WTC11 (cell line): ENCODE data around the gene LYSMD3. TPM values are rescaled to one million over a fixed set of nuclear protein-coding genes. Genes with fewer than 3 reads are reported as not detected.
A peak's percentile ranks its signal among the peaks of the same experiment; 100 is the strongest.

Source experiments
- ATAC-seq: fragments of 200-7000 bp; cut with Tn5 transposase; 2 replicates; pipeline ENCODE4 v1.10.0; 2021; ENCODE audit warnings: mild to moderate bottlenecking, moderate library complexity
- CTCF ChIA-PET: fragments of 300-600 bp; sonication (Branson Sonifier 250); formaldehyde crosslinking; loops from one replicate; lab custom pipeline; 2021; ENCODE audit warnings: antibody characterized with exemption; lab: Charles Lee
- POLR2A ChIA-PET: fragments of 350-600 bp; sonication (Branson Sonifier 250); formaldehyde crosslinking; loops from one replicate; lab custom pipeline; 2021; ENCODE audit warnings: antibody characterized with exemption; lab: Charles Lee
- DNase-seq: peaks from one replicate; pipeline ENCODE4 v3.0.0; 2021; ENCODE audit warnings: low spot score
- H3K27ac Mint-ChIP-seq: 2 replicates; pipeline ENCODE4 v1.8.0; 2021; ENCODE audit warnings: mixed read lengths
- H3K27me3 Mint-ChIP-seq: 2 replicates; pipeline ENCODE4 v1.8.0; 2021; ENCODE audit warnings: low read depth, mild to moderate bottlenecking, moderate library complexity, mixed read lengths
- H3K36me3 Mint-ChIP-seq: 2 replicates; pipeline ENCODE4 v1.8.0; 2021; ENCODE audit warnings: mixed read lengths
- H3K4me1 Mint-ChIP-seq: 2 replicates; pipeline ENCODE4 v1.8.0; 2022; ENCODE audit warnings: mixed read lengths
- H3K4me3 Mint-ChIP-seq: 2 replicates; pipeline ENCODE4 v1.8.0; 2021; ENCODE audit warnings: mild to moderate bottlenecking, moderate library complexity, mixed read lengths
- H3K9me3 Mint-ChIP-seq: 2 replicates; pipeline ENCODE4 v1.8.0; 2021; ENCODE audit warnings: mixed read lengths
- ATF1 ChIP-seq: sonication (generic); formaldehyde crosslinking; IDR thresholded peaks from 2 replicates; pipeline ENCODE4 v1.8.1; 2023; ENCODE audit warnings: mild to moderate bottlenecking, moderate library complexity, missing genetic modification reagents
- FOXP4 ChIP-seq: sonication (generic); formaldehyde crosslinking; IDR thresholded peaks from 2 replicates; pipeline ENCODE4 v1.8.0; 2022; ENCODE audit warnings: mild to moderate bottlenecking, missing genetic modification reagents
- GABPB1 ChIP-seq: sonication (generic); formaldehyde crosslinking; IDR thresholded peaks from 2 replicates; pipeline ENCODE4 v1.8.1; 2023; ENCODE audit warnings: mild to moderate bottlenecking, missing genetic modification reagents
- HMGA2 ChIP-seq: fragments of 250-450 bp; sonication (Bioruptor Pico); IDR thresholded peaks from 2 replicates; pipeline ENCODE4 v1.4.0; 2021; ENCODE audit warnings: mild to moderate bottlenecking, moderate library complexity
- IRF1 ChIP-seq: sonication (generic); formaldehyde crosslinking; IDR thresholded peaks from 2 replicates; pipeline ENCODE4 v1.8.0; 2023; ENCODE audit warnings: missing genetic modification reagents
- JAZF1 ChIP-seq: fragments of 250-450 bp; sonication (Bioruptor Pico); IDR thresholded peaks from 2 replicates; pipeline ENCODE4 v1.9.0; 2021; ENCODE audit warnings: moderate library complexity, mild to moderate bottlenecking, inconsistent platforms
- MYBL2 ChIP-seq: sonication (generic); formaldehyde crosslinking; IDR thresholded peaks from 2 replicates; pipeline ENCODE4 v1.8.1; 2023; ENCODE audit warnings: mild to moderate bottlenecking, moderate library complexity, missing genetic modification reagents
- NFE2L1 ChIP-seq: sonication (generic); formaldehyde crosslinking; IDR thresholded peaks from 2 replicates; pipeline ENCODE4 v1.8.1; 2023; ENCODE audit warnings: missing genetic modification reagents
- RORB ChIP-seq: fragments of 250-450 bp; sonication (Bioruptor Pico); IDR thresholded peaks from 2 replicates; pipeline ENCODE4 v1.9.0; 2021; ENCODE audit warnings: mild to moderate bottlenecking
- SP1 ChIP-seq: sonication (generic); formaldehyde crosslinking; conservative IDR thresholded peaks from 2 replicates; pipeline ENCODE4 v1.8.1; 2022; ENCODE audit warnings: missing genetic modification reagents
- ZNF138 ChIP-seq: sonication (generic); formaldehyde crosslinking; conservative IDR thresholded peaks from 2 replicates; pipeline ENCODE4 v1.8.1; 2022; ENCODE audit warnings: mild to moderate bottlenecking, moderate library complexity, missing genetic modification reagents
- ZNF281 ChIP-seq: sonication (generic); formaldehyde crosslinking; IDR thresholded peaks from 2 replicates; pipeline ENCODE4 v1.8.0; 2023; ENCODE audit warnings: mild to moderate bottlenecking, missing genetic modification reagents
- ZNF416 ChIP-seq: fragments of 250-450 bp; sonication (Bioruptor Pico); IDR thresholded peaks from 2 replicates; pipeline ENCODE4 v1.9.0; 2021; ENCODE audit warnings: mild to moderate bottlenecking, inconsistent platforms
- ZNF532 ChIP-seq: fragments of 250-450 bp; sonication (Bioruptor Pico); IDR thresholded peaks from 2 replicates; pipeline ENCODE4 v1.9.0; 2021; ENCODE audit warnings: mild to moderate bottlenecking, borderline replicate concordance
- total RNA-seq: library from RNA; stranded (reverse); gene quantifications from 3 replicates; pipeline ENCODE4 v1.2.3, GENCODE V29; 2021
- TF ChIP-seq, protein P1 (sequence below): sonication (generic); formaldehyde crosslinking; IDR thresholded peaks from 2 replicates; pipeline ENCODE4 v1.8.0; 2022; ENCODE audit warnings: missing genetic modification reagents
- TF ChIP-seq, protein P2 (sequence below): sonication (generic); formaldehyde crosslinking; IDR thresholded peaks from 2 replicates; pipeline ENCODE4 v1.8.0; 2022; ENCODE audit warnings: mild to moderate bottlenecking, missing genetic modification reagents
- TF ChIP-seq, protein P3 (sequence below): sonication (generic); formaldehyde crosslinking; IDR thresholded peaks from 2 replicates; pipeline ENCODE4 v1.8.1; 2022; ENCODE audit warnings: mild to moderate bottlenecking, moderate library complexity, missing genetic modification reagents

LYSMD3 gene
- total RNA-seq, 1 experiment from 2014 or later = 15.8 TPM

DNA sequence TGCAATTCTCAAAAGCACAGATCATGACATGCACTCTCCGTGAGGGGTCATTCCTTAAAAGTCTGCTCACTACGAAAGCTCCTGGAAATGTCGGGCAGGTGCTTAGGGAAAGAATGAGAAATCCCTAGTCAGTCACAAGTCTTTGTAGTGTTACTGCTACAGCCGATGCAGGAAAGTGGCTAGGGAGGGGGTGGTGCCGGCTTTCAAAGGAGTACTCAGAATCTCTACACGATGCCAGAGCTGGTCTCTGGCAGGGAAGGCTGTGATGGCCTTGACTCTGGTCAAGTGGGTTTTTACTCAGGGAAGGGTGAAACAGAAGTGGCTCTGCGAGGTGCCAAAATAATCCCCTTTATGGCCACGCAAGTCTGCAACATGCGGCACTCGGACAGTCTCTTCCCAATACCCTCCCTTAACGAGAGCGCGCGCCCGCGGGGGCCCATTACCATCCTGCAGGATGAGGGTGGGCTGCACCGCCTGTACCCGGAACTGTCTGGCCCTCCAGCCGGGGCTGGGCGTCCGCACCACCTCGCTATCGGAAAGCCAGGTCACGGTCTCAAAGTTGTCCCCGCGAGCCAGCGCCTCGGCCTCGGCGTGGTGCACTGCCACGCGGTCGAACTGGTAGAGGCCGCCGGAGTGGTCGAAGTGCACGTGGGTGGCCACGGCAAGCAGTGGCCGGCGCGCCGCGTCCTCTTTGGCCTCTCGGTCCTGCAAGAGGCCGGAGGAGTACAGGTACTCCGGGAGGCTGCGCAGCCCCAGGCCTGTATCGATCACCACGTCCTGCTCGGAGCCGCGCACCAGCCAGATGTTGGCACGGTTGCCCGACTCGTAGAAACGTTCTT, 55.8 kb downstream of the LYSMD3 start:
- peak; percentile 11 for ATAC-seq
- Mint-ChIP-seq H3K4me1 (peaks cover 40% of the 10 kb centered on the region), H3K27ac (peak overlapping the region; percentile 90), H3K4me3 (peak overlapping the region; percentile 81), H3K27me3 (no peaks in the 10 kb centered on the region), H3K9me3 (no peaks in the 10 kb centered on the region), H3K36me3 (no peaks in the 10 kb centered on the region; the same call in 1 of the 2 replicates)
- peak; percentile 62 for DNase-seq
- CTCF ChIA-PET = interaction anchor here (0.6 to 1.6 kb wide), 5 partner anchors 8 to 130 kb away, joined by 3 to 4 read pairs (median 3); no protein-coding TSS in a partner anchor
- POLR2A ChIA-PET = interaction anchor here (1.1 to 1.6 kb wide), 6 partner anchors 9 to 909 kb away, joined by 3 to 10 read pairs (median 4); partner anchors contain the start of genes ARRDC3 and CETN3
- TF ChIP-seq JAZF1 = no peak
- TF ChIP-seq FOXP4 (CRISPR knock-in tag) = peak; percentile 88; the same call in 1 of the 2 replicates
- 0 out of 2 replicates have a peak, but pooled peaks have one; percentile 47 for TF ChIP-seq GABPB1
- no peak for TF ChIP-seq HMGA2
- TF ChIP-seq, protein P1, sequence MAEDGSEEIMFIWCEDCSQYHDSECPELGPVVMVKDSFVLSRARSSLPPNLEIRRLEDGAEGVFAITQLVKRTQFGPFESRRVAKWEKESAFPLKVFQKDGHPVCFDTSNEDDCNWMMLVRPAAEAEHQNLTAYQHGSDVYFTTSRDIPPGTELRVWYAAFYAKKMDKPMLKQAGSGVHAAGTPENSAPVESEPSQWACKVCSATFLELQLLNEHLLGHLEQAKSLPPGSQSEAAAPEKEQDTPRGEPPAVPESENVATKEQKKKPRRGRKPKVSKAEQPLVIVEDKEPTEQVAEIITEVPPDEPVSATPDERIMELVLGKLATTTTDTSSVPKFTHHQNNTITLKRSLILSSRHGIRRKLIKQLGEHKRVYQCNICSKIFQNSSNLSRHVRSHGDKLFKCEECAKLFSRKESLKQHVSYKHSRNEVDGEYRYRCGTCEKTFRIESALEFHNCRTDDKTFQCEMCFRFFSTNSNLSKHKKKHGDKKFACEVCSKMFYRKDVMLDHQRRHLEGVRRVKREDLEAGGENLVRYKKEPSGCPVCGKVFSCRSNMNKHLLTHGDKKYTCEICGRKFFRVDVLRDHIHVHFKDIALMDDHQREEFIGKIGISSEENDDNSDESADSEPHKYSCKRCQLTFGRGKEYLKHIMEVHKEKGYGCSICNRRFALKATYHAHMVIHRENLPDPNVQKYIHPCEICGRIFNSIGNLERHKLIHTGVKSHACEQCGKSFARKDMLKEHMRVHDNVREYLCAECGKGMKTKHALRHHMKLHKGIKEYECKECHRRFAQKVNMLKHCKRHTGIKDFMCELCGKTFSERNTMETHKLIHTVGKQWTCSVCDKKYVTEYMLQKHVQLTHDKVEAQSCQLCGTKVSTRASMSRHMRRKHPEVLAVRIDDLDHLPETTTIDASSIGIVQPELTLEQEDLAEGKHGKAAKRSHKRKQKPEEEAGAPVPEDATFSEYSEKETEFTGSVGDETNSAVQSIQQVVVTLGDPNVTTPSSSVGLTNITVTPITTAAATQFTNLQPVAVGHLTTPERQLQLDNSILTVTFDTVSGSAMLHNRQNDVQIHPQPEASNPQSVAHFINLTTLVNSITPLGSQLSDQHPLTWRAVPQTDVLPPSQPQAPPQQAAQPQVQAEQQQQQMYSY (CRISPR knock-in tag) = 0 out of 2 replicates have a peak, but pooled peaks have one; percentile 12
- TF ChIP-seq ZNF532 (CRISPR knock-in tag) = no peak
- peak; percentile 53; the same call in 1 of the 2 replicates for TF ChIP-seq MYBL2 (CRISPR knock-in tag)
- TF ChIP-seq ZNF138 = 0 out of 2 replicates have a peak, but pooled peaks have one; percentile 77
- TF ChIP-seq ZNF416 (CRISPR knock-in tag) = no peak
- TF ChIP-seq IRF1 (CRISPR knock-in tag) = no peak
- 0 out of 2 replicates have a peak, but pooled peaks have one; percentile 12 for TF ChIP-seq NFE2L1 (CRISPR knock-in tag)
- TF ChIP-seq ATF1 (CRISPR knock-in tag) = 0 out of 2 replicates have a peak, but pooled peaks have one; percentile 2
- TF ChIP-seq, protein P2, sequence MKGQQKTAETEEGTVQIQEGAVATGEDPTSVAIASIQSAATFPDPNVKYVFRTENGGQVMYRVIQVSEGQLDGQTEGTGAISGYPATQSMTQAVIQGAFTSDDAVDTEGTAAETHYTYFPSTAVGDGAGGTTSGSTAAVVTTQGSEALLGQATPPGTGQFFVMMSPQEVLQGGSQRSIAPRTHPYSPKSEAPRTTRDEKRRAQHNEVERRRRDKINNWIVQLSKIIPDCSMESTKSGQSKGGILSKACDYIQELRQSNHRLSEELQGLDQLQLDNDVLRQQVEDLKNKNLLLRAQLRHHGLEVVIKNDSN (CRISPR knock-in tag) = 0 out of 2 replicates have a peak, but pooled peaks have one; percentile 58
- no peak; the same call in 1 of the 2 replicates for TF ChIP-seq SP1 (CRISPR knock-in tag)
- no peak for TF ChIP-seq RORB
- TF ChIP-seq ZNF281 (CRISPR knock-in tag) = 0 out of 2 replicates have a peak, but pooled peaks have one; percentile 29
- TF ChIP-seq, protein P3, sequence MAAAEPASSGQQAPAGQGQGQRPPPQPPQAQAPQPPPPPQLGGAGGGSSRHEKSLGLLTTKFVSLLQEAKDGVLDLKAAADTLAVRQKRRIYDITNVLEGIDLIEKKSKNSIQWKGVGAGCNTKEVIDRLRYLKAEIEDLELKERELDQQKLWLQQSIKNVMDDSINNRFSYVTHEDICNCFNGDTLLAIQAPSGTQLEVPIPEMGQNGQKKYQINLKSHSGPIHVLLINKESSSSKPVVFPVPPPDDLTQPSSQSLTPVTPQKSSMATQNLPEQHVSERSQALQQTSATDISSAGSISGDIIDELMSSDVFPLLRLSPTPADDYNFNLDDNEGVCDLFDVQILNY (CRISPR knock-in tag) = peak; percentile 21; the same call in 1 of the 2 replicates
